ENCODE results near the gene SH2D3A. TPM values are rescaled to one million over a fixed set of nuclear protein-coding genes. Genes with fewer than 3 reads are reported as not detected.
A peak's percentile ranks its signal among the peaks of the same experiment; 100 is the strongest.

SH2D3A gene
- total and polyA plus RNA-seq, 7 donors: 0.66 to 42.7 (median 26.9) TPM; not detected in 3

- H3K4me3 ChIP-seq: no peak overlapping the region
- intact Hi-C loops (cut with DNase I): no loop called here
- H3K36me3 ChIP-seq: peaks cover 0 to 32% (median 24%) of the 10 kb centered on the region in 4 donors
- TF ChIP-seq EP300 (IDR thresholded peaks at IDR 0.05) (no peak), CTCF (IDR thresholded peaks at IDR 0.05) (no peak), POLR2AphosphoS5 (IDR thresholded peaks at IDR 0.05) (peak in 1 of 4 donors; percentile 8), POLR2A (IDR thresholded peaks at IDR 0.05) (no peak)
- WGBS, 2 donors: 25 to 63% methylated on average over 8 of the region's 8 CpGs
- peaks cover 0 to 6% (median 0%) of the 10 kb centered on the region in 4 donors for H3K4me1 ChIP-seq
- no peaks in the 10 kb centered on the region for H3K9me3 ChIP-seq
- no peaks in the 10 kb centered on the region for H3K27me3 ChIP-seq
- DNase-seq: peak; percentile 52
- no peak overlapping the region for H3K27ac ChIP-seq
These were observed 38.9 kb downstream of the SH2D3A start for GRCh38 chr19:6728346-6728745.

GRCh38 chr19:6725513-6726231 lies 41.6 kb downstream of the SH2D3A start:
- WGBS, 2 donors: 88 to 92% methylated on average over 16 of the region's 16 CpGs
- no peak for TF ChIP-seq CTCF (IDR thresholded peaks at IDR 0.05)
- no peaks in the 10 kb centered on the region for H3K27me3 ChIP-seq
- intact Hi-C loops (cut with DNase I): no loop called here
- H3K9me3 ChIP-seq: no peaks in the 10 kb centered on the region
- DNase-seq: no peak
- H3K4me1 ChIP-seq: peaks cover 0 to 6% (median 2%) of the 10 kb centered on the region in 4 donors
- H3K27ac ChIP-seq: no peak overlapping the region
- H3K4me3 ChIP-seq: no peak overlapping the region
- peaks cover 0 to 5% (median 0%) of the 10 kb centered on the region in 4 donors for H3K36me3 ChIP-seq

GRCh38 chr19:6724631-6725492 lies 42.4 kb downstream of the SH2D3A start:
- Histone ChIP-seq H3K36me3 (no peaks in the 10 kb centered on the region), H3K27ac (peak overlapping the region in 1 of 4 donors; percentile 65), H3K9me3 (no peaks in the 10 kb centered on the region), H3K4me3 (no peak overlapping the region), H3K4me1 (peaks cover 0 to 5% (median 0%) of the 10 kb centered on the region in 4 donors), H3K27me3 (no peaks in the 10 kb centered on the region)
- TF ChIP-seq EP300 (IDR thresholded peaks at IDR 0.05) (no peak), CTCF (IDR thresholded peaks at IDR 0.05) (no peak), POLR2AphosphoS5 (IDR thresholded peaks at IDR 0.05) (no peak), POLR2A (IDR thresholded peaks at IDR 0.05) (no peak)
- 80 to 85% methylated on average over 15 of the region's 15 CpGs for WGBS, 2 donors
- DNase-seq: no peak
- intact Hi-C loops (cut with DNase I): no loop called here

GRCh38 chr19:6723738-6724137 lies 43.5 kb downstream of the SH2D3A start:
- Histone ChIP-seq H3K27me3 (no peaks in the 10 kb centered on the region), H3K4me3 (no peak overlapping the region), H3K9me3 (no peaks in the 10 kb centered on the region), H3K27ac (peak overlapping the region; percentile 40 to 65 (median 50)), H3K36me3 (no peaks in the 10 kb centered on the region), H3K4me1 (peaks cover 0 to 5% (median 0%) of the 10 kb centered on the region in 4 donors)
- TF ChIP-seq POLR2AphosphoS5 (IDR thresholded peaks at IDR 0.05) (no peak), CTCF (IDR thresholded peaks at IDR 0.05) (no peak), EP300 (IDR thresholded peaks at IDR 0.05) (no peak)
- WGBS, 2 donors: 56 to 82% methylated on average over 5 of the region's 5 CpGs
- intact Hi-C loops (cut with DNase I): no loop called here
- no peak for DNase-seq
